NCI-H748 (cell line): ENCODE results near the gene HOXC5.

Experiments used
- DNase-seq: peaks from one replicate; lab custom pipeline; 2025; ENCODE audit not compliant: unreplicated experiment; lab: John Stamatoyannopoulos, UW

The HOXC5 gene

DNA sequence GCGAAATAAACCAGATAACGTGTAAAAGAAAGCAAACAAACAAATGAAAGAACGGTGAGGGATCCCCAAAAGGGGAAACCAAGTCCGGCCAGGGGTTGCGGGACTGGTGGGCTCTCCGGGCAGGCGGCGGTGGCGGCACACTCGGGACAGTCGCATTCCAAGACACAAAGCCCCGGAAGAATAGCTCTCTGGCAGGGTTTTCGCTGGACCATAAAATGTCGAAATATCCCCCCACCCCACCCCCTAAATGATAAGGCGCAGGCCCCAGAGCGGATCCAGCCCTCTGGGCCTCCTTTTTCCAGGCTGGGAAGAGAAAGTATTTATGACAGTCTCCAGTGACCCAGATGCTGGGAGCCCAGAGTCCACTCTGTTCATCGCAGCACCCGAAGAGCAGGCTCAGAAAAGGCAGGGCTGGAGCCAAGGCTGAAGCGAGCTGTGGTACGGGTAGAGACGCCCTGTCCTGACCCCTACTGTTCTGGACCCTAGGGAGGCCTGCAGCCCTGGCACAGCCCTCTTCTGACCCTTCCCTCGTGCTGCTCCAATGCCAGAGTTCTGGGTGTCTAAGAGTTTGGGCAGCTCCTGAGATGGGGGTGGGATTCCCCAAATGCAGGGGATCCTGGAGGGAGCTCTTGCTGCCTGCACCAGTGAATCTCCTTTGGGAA, 26.2 kb upstream of the HOXC5 start:
- DNase-seq, result no peak

- no peak for DNase-seq
Observed at GRCh38 chr12:54007538-54008259, 25.2 kb upstream of the HOXC5 start.

- no peak for DNase-seq
Observed at GRCh38 chr12:54008260-54008552, 24.6 kb upstream of the HOXC5 start.

DNA sequence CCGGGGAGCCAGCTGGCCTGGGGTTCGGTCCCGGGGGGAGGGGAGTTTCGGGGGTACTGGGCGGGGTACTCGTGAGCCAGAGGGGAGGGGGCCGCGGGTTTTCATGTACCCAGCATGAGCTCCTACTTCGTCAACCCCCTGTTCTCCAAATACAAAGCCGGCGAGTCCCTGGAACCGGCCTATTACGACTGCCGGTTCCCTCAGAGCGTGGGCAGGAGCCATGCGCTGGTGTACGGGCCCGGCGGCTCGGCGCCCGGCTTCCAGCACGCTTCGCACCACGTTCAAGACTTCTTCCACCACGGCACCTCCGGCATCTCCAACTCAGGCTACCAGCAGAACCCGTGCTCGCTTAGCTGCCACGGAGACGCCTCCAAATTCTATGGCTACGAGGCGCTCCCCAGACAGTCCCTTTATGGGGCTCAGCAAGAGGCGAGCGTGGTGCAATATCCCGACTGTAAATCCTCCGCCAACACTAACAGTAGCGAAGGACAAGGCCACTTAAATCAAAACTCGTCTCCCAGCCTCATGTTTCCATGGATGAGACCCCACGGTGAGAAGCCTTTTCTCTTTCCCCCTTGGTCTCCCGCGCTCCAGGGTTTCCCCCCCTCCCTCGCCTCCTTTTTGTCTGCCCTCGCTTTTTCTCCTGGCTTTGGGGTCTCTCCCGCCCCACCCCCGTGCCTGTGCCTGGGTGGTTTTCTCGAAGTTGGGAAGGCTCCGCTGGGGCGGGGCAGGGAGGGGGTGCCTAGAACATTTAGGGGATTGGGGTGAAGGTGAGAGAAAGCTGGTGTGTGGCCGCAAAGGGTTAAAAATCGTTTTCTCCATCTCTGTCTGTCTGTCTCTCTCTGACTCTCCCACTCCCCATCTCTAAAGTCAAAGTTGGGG, 23.4 kb upstream of the HOXC5 start:
- peak; percentile 56 for DNase-seq

DNA sequence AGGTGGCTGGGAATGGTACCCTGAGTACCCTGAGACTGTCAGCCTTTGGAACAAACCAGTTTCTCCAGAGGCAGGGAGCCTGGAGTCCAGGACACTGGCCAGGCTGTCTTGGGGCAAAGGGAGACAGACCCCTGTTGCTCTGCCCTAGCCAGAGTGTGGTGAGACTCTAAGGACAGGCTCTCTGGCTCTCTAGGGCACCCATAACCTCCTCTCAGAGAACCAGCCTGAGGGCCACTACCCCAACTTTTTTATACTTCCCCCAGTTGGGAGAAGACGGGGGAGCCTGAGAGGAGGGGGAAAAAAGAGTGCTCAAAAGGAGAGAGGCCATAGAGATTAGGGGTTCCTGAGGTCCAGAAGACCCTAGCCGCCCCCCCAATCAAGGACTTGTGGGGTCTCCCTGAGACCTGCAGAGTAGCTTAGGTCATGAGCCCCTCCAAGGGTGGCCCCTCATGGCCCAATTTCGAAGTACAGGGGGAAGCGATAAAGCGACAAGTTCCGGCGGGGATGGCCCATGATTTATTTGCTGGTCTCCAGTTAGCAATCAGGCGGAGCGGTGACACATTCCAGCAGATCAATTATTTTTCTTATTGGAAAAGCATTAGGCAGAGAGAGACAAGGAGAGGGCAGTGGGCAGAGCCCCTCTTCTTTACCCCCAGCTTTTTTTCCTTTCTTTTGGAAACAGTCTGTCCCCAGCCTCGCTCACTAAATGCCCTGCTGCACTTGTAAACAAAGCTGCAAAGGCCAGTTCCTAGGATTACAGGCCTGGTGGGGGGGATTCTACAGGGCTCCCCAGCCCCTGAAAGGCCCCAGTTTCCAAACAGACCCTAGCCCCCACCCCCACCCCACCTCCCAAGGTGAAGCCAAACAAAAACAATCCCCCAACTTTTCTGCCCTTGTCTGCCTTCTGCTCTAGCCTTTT, 22.5 kb upstream of the HOXC5 start:
- DNase-seq, result no peak

GRCh38 chr12:54010972-54011664, 21.7 kb upstream of the HOXC5 start:
- no peak for DNase-seq

- DNase-seq, result no peak
Observed at GRCh38 chr12:54011665-54012532, 21.0 kb upstream of the HOXC5 start.

DNA sequence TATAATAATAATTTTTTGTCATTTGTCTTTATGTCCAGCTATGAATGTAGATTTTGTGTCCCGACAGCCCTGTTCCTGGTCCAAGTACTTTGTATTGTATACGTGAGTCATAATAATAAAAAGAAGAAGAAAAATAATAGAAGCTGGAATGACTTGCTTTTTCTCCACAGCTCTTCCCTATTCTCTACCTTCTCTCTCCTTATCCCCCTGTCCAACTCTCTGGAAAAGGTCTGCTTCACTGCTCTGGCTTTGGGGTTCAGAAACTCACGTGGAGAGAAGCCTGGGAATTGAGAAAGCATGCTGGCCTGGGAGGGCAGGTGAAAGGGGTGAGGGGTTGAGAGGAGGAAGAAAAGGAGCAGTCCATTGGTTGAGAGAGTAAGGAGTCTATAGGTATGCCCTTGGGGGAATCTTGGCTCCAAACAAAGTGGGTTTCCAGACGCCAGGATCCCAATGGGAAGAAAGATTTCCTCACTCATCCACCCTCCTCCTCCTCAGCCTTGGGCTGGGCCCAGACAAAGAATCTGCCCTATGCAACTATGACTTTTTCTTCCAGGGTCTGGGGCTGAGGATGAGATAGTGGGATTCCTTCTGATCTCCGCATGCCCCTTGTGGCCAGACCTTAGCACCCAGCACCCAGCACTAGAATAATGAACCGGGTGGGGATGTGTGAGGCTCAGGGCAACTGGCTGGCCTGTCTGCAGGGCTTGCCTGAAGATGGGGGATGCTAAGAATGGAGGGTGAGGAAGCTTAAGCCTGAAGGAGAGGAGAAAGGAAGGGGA, 20.0 kb upstream of the HOXC5 start:
- DNase-seq, result no peak

- DNase-seq, result no peak
Observed at GRCh38 chr12:54014377-54015017, 18.4 kb upstream of the HOXC5 start.

DNA sequence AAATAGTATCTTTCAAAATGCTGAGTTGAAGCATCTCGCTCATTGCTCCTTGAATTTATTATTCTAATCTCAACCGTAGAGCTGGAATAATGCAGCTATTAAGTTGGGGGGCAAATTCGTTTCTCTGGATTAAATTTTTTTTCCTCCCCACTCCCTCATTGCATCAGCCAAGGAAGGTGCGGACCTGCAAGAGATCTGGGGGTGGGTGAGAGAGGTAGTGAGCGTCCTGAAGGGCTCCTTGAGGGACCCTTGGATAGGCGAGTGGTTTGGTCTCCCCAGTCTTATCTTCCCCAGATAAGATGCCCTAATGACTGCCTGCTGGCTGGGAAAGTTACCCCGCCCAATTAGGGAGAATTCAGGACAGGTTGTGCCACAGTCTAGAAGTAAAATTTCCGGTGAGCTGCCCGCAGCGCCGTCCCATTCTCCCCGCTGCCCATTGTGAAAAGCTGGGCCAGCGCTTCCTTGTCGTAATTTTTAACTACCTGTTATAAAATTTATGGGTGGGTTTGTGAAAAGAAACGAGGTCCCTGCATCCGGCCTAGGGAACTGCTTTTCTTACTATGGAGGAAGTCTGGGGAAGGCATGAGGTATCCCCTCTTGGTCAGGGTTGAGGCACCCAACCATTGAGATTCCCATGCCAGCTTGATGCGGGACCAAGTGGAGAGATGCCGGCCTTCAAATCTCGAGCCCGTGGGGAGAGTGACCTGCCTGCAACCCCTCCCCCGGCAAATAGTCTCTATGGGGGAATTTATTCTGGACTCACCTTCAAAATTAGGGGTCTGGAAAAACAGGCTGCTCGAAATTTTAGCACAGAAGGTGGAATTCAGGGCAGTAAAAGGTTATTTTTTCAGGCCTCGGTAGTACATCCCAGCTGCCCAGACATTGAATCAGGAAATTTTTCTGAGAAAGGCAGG, 17.6 kb upstream of the HOXC5 start:
- no peak for DNase-seq

GRCh38 chr12:54016051-54016450, 16.8 kb upstream of the HOXC5 start:
- no peak for DNase-seq

DNA sequence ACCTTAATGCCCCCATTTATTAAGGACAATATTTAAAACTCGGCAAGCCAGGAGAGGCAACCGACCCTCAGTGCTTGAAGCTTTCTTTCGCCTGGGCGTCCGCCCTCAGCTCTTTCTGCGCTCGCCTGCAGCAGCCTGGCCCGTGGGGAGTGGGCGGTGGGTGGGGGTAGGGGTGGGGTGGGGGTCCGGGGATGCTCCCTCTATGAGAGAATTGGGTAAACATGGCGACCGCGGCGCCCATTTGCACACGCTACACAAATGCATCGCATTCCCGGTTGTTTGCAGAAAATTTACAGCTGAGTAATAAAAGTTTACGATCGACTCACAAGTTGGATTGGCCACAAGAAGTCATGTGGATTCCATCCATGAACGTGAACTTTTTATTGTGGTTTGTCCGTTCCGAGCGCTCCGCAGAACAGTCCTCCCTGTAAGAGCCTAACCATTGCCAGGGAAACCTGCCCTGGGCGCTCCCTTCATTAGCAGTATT, 16.3 kb upstream of the HOXC5 start:
- DNase-seq, result peak; percentile 88

DNA sequence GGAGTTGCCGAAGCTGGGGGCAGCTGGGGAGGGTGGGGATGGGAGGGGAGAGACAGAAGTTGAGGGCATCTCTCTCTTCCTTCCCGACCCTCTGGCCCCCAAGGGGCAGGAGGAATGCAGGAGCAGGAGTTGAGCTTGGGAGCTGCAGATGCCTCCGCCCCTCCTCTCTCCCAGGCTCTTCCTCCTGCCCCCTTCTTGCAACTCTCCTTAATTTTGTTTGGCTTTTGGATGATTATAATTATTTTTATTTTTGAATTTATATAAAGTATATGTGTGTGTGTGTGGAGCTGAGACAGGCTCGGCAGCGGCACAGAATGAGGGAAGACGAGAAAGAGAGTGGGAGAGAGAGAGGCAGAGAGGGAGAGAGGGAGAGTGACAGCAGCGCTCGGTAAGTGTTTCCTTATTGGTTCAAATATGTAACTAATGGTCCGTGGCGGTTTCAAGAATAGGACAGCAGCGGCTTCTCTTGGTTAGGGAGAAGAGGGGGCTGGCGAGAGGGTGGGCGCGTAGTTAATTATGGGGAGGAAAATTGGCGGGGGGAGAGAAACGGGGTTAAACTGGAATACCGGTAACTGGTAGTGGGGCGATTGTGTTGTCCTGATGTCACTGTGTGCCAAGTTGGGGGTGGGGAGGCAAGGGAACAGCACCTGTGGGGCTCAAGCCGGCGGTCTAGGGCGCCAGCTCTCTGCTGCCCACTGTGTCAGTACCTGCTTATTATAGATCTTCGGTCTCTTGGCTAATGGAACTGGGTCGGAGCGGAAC, 15.6 kb upstream of the HOXC5 start:
- DNase-seq, result peak; percentile 93

- peak; percentile 98 for DNase-seq
Observed at GRCh38 chr12:54017878-54018467, 14.9 kb upstream of the HOXC5 start.

- DNase-seq, result peak; percentile 46
Observed at GRCh38 chr12:54018468-54018984, 14.3 kb upstream of the HOXC5 start.
